GM19023 (cell line): ENCODE measurements around the gene FAM131A.

Source experiments
- ATAC-seq: cut with Tn5 transposase; IDR thresholded peaks from one replicate; pipeline ENCODE4 v1.9.1; 2021; ENCODE audit warnings: mild to moderate bottlenecking, moderate library complexity; ENCODE audit not compliant: unreplicated experiment

The FAM131A gene

DNA sequence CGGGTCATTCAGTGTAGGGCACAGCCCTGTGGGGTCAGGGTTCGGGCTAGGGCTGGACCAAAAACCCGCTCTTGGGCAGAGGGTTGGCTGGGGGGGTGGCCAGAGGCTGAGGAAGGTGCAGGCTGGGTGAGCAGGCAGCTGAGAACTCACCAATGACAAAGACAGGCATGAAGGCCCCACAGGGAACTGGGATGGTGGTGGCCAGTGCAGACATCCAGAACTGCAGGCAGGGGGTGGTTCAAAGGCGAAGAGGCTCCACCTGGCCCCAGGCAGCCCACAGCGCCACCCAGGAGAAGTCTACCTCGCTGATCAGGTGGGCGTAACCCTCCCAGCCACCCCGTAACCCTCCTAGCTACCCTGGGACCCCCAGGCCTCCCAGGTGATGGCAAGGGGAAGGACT is 17.4 kb downstream of the FAM131A start:
- no peak for ATAC-seq

DNA sequence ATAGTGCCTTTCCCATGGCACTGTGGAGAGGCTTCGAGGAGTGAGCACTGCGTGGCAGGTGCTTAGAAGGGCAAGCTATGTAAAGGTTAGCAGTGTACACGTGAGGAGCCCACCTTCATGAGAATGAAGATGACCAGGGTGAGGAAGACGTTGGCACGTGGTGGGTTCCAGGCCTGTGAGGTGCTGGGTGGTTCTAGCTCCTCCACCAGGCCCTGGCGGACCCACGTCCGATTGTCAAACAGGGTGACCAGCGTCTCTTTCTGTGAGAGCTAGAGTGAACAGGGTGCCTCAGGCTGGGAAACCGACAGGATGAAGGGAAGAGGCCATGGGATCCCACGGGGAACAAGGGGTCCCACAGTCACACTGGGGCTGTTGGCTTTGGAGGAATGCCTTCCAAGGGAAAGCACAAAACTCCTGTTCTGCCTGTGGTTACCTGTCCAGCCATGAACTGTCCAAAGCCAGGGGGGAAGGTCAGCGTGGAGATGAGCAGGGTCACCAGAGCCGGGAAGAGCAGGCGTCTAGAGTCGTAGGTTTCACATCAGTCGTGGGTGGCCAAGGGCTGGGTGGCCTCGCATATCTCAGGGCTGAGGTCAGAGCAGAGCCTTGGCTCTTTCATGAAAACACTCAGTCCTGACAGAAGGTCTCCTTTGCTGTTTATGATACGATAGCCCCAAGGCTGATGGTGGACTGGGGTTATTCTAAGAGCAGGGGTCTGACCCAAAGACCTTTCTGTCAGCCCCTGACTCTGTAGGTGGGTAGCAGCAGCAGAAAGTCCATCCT is 18.1 kb downstream of the FAM131A start:
- ATAC-seq: no peak

DNA sequence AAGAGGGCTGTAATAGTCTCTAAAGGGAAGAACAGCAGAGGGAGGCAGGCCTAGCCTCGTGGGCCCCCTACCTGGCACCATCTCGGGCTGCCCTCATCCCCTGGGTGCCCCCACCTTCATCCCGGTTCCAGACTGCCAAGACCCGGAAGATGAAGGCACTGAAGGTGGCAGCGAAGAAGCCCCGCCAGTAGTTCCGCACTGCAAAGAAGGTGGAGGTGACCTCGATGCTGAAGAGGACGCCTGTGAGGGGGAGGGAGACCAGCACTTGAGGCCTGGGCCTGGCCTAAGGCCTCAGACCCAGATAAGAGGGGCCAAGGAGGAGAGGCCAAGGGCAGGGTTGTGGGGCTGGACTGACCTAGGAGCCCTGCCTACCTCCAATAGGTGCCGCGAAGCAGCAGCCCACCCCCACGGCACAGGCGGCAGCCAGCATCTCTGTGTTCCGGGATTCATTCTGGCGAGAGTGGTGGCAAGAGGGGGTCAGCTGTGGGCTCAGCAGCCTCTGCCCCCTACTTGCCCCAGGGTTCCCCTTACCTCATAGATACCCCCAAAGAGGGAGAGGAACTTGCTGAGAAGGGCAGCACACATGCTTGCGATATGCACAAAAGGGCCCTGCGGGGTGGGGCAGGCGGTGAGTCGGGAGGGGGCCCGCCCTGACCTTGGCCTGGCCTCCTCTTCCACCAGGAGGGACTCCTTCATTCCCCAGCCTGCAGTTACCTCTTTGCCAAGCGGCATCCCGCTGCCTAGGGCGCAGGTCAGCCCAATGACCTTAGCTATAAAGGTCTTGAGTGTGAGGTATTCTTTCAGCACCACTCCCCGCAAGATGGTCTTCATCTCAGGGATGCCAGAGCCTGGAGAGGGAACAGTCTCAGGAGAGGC is 20.1 kb downstream of the FAM131A start:
- ATAC-seq: no peak

DNA sequence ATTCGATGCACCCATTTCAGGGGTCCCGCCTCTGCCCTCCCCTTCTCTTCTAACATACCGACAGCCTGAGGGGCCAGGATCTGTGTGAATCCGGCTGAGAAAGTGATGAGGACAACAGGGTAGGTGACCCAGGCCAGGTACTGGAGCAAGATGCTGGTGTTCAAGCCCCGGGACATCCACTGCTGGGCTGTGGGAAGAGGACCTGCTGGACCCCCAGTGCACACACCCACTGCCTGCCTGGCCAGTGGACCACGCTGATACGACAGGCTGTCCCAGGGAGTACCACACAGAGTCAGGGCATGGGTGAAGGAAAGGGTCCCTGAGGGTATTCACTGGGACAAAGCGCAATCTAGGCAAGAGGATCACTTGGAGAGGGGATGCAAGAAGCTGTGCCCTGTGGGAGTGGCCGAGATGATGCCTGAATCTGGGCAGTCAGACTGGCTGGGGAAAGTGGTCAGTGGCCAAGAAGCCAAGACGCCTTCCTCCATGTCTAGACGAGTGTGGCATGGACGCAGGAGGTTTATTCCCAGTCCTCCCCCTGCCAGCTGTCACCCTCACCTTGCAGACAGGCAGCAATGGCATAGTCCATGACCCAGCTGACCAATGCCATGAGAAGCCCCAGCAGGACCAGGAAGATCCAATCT is 20.8 kb downstream of the FAM131A start:
- ATAC-seq: no peak

DNA sequence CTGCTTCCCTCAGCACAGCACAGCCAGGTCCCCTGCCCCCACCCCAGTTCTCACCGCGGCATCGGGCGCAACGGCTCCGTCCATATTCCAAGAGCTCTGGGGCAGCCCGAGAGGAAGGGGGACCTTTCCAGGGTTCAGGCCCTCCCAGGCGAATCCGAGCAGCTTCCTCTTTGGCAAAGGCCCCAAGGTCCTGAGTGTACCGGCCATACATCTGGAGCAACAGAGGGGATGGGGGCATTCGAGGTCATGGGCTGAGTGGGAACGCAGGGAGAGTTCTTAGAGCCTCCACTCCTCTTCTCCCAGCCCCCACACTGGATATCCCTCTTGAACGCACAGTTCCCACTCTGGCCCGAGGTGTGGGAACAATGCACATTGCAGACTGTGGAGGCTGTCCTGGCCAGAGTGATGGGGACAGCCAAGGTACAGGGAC is 21.5 kb downstream of the FAM131A start:
- ATAC-seq: no peak

DNA sequence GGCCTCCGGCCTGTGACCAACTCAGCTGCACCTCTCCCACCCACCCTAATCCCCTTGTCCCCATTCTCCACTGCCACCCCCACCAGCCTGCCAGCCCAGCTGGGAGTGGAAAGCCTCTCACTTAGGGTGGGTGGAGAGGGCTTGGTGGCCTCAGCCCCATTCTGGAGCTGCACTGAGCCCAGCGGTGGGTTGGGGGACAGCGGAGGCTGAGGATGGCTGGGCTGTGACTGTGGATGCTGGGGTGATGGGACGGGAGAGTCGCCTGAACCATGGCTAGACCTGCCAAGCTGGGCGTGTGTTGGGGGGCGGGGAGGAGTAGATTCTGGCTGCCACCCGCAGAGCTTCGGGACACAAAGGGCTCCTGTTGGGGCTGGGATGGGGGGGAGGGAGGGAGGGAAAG is 22.2 kb downstream of the FAM131A start:
- ATAC-seq: no peak

DNA sequence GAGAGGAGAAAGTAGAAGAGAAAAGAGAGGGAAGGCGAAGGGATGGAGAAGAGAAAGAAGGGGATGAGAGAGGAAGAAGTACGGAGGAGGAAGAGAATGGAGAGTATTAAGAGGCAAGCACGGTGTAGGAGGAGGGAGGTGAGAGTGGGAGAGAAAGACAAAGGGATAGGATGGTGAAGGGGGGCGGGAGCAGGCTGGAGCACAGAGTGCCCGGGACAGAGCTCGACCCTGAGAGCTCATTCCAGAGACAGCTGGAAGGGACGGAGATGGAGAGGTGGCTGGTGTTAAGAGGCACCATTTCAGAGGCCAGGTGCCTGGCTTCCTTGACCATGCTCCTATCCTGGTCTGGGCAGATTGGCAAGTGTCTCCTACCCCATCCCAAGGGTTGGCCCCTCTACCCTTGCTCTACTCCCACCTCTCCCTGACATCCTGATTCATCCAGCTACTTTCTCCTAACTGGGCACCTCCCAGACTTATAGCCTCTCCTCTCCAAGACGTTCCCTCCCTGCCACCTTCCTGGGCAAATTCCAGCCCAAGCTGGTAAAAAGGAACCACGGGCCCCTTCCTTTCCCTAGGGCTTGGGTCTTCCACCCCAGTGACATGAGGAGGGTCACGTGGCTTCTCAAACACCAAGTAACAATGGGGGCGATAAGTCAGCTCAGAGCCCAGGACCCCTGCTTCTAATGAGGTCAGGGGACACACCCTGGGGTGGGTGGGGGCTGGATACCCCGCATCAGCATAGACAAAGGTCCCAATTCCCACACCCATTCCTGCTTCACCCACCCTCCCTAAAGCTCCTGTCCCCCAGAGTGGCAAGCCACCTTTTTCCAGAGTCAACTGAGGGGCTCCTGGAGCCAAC is 22.9 kb downstream of the FAM131A start:
- ATAC-seq: no peak

DNA sequence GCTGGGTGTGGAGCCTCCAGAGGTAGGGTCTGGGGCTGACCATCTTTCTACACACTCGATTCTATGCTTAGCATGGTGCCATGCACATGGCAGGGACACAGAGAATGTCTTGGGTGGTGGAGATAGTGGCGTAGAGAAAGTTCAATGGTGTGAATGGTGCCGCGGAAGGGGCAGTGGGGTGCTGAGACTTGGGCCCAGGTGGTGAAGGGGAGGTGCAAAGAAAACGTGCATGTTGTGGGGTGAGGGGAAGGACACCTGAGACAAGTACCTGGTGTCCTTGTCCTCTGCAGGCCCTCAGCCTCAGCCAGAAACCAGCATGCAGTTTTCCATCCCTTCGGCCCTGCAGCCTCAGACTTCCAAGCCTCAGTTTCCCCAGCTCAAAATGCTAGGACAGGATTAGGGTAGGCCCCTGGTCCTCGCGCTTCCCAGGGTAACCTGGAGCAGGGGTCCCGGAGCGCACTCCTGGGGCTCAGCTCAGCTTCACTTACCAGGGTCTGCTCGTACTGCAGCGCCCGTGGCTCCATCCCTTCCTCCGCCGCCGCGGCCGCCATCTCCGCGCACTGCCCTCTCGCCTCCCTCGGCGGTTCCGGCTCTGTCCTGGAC is 23.6 kb downstream of the FAM131A start:
- no peak for ATAC-seq

DNA sequence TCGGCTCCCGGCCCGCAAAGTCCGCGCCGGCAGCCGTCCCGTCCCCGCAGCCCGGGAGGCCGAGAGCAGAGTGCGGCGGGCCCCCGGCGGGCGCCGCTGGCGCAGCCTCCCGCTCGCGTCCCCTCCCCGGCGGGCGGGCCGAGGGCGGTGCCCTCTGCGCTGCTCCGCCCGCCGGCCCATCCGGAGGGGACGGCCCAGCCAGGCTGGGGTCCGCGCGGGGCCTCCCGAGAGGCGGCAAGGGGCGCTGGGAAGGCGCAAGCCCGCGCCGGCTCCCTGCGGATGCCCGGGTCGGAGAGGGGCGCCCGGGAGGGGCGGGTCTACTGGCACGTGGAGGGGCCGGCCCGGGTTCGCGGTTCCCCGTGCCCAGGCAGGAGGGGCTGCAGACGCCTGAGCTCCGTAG is 24.1 kb downstream of the FAM131A start, which contains the start of the genes CLCN2 and POLR2H:
CLCN2 (minus strand) TSS at position 74 of the 400 bp plus-strand sequence. CDS start 126 bp downstream, outside the sequence.
POLR2H (plus strand) TSS at position 179 of the 400 bp plus-strand sequence. CDS start 1,783 bp downstream, outside the sequence.
- peak; percentile 34 for ATAC-seq

DNA sequence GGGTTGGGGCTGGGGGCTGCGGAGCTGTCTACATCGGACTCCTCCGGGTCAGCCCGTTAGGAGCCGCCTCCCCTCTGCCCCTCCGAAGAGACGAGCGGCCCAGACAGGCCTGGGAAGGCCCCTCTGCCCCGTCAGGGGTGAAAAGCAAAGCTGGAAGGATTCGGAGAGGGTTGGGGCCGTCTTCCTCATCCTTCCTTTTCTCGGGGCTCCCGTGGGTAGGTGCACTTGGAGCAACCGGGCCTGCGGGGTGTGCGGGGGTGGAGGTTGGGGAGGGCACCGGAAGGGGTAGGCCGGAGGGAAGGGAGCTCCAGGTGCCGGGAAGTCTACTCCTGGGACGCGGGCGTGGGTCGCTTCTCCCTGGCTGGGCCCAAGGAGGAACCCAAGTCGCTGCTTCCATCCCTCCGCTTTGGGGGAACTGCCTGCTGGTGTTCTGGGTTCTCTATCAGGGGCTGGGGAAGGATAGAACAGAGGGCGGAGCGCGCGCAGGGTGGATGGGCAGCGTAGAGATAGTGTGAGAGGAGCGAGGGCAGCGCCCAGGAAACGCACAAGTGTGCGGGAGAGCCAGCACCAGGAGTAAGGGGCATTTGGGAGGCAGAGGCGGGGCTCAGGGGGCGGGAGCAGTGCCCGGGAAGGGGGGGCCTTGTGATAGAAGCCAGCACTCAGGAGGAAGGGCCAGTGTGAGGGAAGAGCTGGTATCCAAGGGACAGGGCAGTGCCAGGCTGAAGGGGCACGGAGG is 24.7 kb downstream of the FAM131A start:
- ATAC-seq: peak; percentile 3

DNA sequence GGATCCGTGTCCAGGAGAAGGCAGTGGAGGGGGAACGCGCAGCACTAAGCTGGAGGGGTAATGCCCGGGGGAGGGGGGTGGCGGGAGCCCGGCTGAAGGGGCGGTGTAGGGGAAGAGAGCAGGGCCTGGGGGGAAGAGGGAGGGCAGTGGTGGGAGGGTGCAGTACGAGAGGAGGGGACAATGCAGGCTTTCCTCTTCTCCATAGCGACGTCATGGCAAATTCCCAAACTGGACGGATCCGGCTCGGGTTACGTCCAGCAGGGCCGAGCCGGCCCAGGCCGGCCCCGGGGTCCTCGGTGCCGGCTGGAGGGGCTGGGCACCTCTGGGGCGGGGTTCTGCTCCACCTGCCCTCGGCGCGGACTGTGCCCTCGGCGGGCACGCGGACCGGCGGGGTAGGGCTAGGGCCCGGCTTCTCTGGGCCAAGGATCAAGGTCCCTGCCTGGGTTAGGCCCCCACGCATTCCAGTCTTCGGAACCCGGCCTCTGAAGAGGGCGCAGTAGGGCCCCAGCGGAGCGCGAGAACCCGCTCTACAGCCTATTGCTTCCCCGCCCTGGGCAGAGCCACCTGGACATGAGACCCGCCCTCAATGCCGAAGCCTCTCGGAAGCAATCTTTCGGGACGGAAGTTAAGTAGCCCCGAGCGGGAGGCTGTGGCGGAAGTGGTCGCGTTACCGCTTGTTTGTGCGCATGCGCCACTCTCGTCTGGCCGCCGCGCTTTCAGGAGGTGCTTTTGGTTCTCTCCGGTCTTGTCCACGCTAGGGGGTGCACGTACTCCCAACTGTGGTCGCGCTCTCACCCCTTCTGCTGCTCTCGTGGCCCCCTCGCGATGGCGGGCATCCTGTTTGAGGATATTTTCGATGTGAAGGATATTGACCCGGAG is 25.5 kb downstream of the FAM131A start:
- ATAC-seq: peak; percentile 81

DNA sequence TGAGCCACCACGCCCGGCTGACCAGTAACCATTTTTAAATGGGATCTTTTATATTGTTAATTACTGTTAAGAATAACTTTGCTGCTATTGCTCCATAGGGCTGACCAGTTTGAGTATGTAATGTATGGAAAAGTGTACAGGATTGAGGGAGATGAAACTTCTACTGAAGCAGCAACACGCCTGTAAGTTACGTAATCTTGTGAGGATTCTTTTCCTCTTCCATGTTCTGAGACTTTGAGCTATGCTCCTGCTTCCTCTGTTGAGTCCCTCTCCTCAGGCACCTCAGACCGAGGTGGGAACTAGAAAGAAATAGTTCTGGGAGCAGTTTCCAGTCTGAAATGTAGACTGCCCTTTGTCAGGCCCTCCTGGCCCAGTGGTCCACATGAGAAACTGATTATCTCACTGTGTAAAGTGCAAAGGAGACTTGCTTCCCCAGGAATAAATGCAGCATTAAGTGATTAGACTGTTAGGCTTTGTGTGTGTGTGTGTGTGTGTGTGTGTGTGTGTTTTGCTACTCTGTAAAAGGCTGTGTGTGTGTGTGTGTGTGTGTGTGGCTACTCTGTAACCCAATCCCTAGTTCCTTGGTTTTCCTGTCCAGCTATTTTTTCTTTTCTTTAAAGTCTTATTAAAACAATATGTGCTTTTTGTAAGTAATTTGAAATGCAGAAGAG is 29.4 kb downstream of the FAM131A start:
- no peak for ATAC-seq

DNA sequence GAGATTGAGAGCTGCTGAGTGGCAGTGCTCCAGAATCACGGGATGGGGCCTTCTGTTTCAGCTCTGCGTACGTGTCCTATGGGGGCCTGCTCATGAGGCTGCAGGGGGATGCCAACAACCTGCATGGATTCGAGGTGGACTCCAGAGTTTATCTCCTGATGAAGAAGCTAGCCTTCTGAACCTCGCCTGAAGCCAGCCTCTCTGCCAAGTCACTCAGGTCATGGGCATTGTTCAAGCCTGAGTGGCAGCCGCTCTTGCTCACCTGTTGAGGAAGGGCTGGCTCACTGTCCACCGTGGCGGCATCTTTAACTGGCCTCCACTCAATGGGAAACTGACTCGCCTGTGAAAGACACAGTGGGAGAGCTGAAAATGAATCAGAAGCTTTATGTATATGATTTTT is 30.7 kb downstream of the FAM131A start:
- ATAC-seq: no peak

DNA sequence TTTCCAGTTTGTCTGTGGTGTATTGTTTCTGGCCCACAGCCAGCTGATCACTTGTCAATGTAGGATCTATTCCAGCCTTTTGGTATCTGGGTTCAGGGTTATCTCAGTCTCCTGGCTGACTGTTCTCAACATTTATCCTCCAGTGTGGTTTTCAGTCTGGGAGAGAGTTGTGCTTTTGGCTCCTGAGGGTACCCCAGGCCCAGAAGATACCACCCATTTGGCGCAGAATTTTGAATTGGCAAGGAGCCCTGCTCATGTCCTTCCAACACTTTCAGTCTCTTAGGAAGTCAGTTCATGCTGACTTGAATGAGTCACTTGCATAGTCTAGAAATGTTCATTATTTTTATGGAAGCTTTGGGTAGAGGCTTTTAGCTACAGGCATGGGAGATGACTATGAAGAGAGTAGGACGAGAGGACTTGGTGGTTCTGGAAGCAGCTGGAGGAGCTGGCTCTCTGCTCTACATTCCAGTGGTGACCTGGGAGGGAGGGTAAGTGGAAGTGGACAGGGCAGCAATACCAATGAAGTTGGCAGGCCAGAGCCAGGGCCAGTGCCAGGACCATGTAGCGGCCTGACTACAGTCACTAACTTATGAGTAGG is 31.3 kb downstream of the FAM131A start:
- ATAC-seq: no peak

DNA sequence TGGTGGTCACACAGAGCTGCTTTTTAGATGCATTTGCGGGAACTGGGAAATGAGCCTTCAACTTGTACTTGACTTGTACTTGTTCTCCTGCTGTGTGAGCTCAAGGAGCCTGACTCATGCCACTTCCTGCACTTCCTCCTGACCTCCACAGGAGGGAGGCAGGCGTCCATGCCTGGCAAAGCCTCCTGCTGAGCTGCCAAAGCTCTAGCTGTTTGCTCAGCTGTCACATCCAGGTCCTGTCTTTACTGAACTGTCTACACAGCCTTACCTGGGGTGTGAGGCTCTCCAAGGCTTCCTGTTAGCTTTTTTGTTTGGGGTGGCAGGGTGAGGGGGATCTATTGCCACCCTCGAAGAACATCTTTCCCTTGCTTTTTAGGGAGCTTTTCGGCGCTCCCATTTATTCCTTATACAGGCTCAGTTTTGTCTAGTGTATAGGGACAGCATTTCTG is 34.2 kb downstream of the FAM131A start:
- ATAC-seq: peak; percentile 73

DNA sequence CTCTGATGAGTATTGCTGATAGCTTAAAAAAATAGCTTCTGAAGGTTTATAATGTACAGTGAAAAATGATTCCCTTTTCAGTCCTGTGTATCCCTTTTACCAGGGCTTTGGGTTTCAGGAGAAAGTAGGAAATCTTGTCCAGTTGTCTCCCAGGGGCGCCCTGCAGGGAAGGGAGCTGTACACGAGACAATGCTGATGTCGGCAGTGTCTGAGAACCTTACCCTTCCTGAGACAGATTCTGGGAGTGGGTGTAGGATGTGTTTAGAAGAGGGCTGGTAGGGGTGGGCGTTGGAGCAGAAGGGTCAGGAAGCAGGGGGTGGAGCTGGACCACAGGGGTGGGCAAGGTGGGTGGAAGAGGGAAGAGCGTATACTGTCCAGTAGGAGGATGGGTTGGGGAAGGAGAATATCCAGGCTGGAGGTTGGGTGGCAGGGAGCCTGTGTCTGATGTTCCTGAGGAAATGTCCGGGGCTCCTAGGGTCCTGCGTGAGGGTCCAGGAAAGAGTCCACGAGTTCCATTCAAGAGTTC is 35.0 kb downstream of the FAM131A start:
- ATAC-seq: no peak

DNA sequence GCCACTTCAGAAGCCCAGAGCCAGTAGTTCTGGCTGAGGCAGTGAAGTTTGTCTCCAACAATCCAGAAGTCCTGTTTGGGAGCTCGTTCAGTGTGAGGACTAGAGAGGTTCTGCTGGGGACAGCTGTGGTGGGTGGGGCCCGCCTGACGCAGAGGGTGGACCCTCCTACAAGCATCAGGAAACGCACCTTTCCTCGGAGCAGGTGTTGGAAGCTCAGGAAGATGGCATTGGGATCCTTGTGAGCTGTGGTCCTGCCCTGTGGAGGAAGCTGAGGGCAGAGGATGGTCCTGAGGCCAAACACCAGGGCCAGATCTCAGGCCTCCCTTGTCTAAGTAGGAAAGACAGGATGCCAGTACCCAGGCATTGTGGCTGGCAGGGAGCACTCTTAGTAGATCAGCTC is 35.5 kb downstream of the FAM131A start:
- no peak for ATAC-seq
